A549 (cell line): ENCODE data around the gene ARHGEF19.

Experiments used
- CEBPB ChIP-seq, 2 experiments: fragments of >200 bp in 1 of 2; sonication (Bioruptor Twin) in 1 of 2; formaldehyde crosslinking in 1 of 2; IDR thresholded peaks; 2 replicates each; pipeline ENCODE4 v1.6.1; 2012 to 2016
- ZFP36 ChIP-seq: fragments of 450-650 bp; IDR thresholded peaks from 2 replicates; pipeline ENCODE4 v1.6.1; 2014; ENCODE audit warnings: borderline replicate concordance; ENCODE audit not compliant: partially characterized antibody
- TF ChIP-seq, protein P1 (sequence below): fragments of 200-600 bp; sonication (generic); IDR thresholded peaks from 2 replicates; pipeline ENCODE4 v1.6.1; 2016; ENCODE audit warnings: antibody characterized with exemption, mild to moderate bottlenecking, moderate library complexity

DNA sequence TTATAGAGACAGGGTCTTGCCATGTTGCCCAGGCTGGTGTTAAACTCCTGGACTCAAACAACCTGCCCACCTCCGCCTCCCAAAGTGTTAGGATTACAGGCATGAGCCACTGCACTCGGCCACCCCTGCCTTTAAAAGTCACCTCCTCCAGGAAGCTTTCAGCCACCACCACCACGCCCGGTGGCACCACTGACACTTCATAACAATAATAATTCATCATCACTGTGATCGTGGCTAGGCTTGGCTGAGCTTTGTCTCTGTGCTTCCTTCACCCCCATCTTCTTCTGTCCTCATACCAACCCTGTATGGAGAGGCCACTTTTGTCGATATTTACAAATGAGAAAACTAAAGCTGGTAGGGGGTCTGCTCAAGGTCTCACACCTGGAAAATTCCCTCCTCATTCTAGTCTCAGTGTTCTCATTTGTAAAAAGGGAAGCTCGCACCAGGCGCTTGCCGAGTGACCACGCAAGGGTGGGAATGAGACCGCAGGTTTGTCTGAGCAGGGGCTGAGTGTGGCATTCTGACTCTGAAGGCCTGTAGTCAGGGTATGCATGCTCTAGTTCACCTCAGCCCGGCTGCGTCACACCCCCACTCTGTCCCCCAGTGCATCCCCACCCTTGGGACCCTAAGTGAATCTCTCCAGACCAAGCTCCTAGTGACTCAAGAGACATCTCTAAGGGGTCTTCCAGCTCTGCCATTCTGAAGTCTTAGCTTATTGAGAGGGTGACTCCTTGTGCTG is 43.7 kb downstream of the ARHGEF19 start:
- TF ChIP-seq, protein P1, sequence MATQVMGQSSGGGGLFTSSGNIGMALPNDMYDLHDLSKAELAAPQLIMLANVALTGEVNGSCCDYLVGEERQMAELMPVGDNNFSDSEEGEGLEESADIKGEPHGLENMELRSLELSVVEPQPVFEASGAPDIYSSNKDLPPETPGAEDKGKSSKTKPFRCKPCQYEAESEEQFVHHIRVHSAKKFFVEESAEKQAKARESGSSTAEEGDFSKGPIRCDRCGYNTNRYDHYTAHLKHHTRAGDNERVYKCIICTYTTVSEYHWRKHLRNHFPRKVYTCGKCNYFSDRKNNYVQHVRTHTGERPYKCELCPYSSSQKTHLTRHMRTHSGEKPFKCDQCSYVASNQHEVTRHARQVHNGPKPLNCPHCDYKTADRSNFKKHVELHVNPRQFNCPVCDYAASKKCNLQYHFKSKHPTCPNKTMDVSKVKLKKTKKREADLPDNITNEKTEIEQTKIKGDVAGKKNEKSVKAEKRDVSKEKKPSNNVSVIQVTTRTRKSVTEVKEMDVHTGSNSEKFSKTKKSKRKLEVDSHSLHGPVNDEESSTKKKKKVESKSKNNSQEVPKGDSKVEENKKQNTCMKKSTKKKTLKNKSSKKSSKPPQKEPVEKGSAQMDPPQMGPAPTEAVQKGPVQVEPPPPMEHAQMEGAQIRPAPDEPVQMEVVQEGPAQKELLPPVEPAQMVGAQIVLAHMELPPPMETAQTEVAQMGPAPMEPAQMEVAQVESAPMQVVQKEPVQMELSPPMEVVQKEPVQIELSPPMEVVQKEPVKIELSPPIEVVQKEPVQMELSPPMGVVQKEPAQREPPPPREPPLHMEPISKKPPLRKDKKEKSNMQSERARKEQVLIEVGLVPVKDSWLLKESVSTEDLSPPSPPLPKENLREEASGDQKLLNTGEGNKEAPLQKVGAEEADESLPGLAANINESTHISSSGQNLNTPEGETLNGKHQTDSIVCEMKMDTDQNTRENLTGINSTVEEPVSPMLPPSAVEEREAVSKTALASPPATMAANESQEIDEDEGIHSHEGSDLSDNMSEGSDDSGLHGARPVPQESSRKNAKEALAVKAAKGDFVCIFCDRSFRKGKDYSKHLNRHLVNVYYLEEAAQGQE: no peak
- TF ChIP-seq ZFP36: peak; percentile 61
- no peak for TF ChIP-seq CEBPB (IDR thresholded peaks at IDR 0.05)
